ENCODE data around the gene TDRD3. TPM values are rescaled to one million over a fixed set of nuclear protein-coding genes. Genes with fewer than 3 reads are reported as not detected.

Gene TDRD3
- total RNA-seq, 1 donor from 2014 or later = 10.7 TPM

DNA sequence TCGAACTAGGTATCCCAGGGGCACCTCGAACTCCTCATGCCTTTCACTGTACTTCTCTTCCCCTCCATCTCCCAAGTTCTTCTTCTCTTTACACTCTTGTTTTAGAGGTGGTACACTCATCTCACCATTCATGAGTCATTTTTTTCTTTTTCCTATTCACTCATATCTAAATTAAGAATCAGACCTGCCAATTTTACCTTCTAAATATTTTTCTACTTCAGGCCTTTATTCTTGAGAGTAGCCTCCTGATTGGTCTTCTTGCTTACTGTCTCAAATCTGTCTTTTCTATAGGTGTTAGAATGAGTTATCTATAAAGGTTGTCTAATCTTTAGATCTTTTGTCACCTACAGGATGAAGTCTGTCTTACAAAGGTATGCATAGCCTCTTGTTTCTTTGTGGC lies 20.7 kb downstream of the TDRD3 start:
- no peak for TF ChIP-seq EZH2 (IDR thresholded peaks at IDR 0.05; ENCODE audit: insufficient read depth, low read length)
- H3K27me3 ChIP-seq (ENCODE audit: insufficient read depth, low read length) = no peaks in the 10 kb centered on the region
- H3K9ac ChIP-seq (ENCODE audit: low read length) = no peak overlapping the region
- no peak for DNase-seq (ENCODE audit: low read depth)
- no peak for FAIRE-seq
- no peak overlapping the region for H3K27ac ChIP-seq (ENCODE audit: low read depth, low read length)
- H3K4me1 ChIP-seq (ENCODE audit: insufficient read depth, low read length) = no peaks in the 10 kb centered on the region
- Mint-ChIP-seq H3K36me3 (ENCODE audit: low read depth, unreplicated experiment) (no peaks in the 10 kb centered on the region), H3K27ac (ENCODE audit: unreplicated experiment) (no peak overlapping the region), H3K9me3 (ENCODE audit: unreplicated experiment) (peaks cover 2% of the 10 kb centered on the region), H3K4me1 (ENCODE audit: low read depth, unreplicated experiment) (no peaks in the 10 kb centered on the region), H3K4me3 (ENCODE audit: unreplicated experiment) (no peak overlapping the region), H3K27me3 (ENCODE audit: low read depth, unreplicated experiment) (no peaks in the 10 kb centered on the region)
- H3K36me3 ChIP-seq (ENCODE audit: insufficient read depth, low read length) = no peaks in the 10 kb centered on the region
- H3K9me3 ChIP-seq (ENCODE audit: insufficient read depth, low read depth, low read length) = no peaks in the 10 kb centered on the region
- H4K20me1 ChIP-seq (ENCODE audit: insufficient read depth, low read length) = peaks cover 8% of the 10 kb centered on the region
- peaks cover 28% of the 10 kb centered on the region for H3K79me2 ChIP-seq (ENCODE audit: insufficient read depth, low read length)
- H3K4me2 ChIP-seq (ENCODE audit: low read length) = no peak overlapping the region
- H2AFZ ChIP-seq (ENCODE audit: low read depth, low read length) = no peak overlapping the region
- H3K4me3 ChIP-seq (ENCODE audit: insufficient read depth, low read depth, low read length) = no peak overlapping the region

DNA sequence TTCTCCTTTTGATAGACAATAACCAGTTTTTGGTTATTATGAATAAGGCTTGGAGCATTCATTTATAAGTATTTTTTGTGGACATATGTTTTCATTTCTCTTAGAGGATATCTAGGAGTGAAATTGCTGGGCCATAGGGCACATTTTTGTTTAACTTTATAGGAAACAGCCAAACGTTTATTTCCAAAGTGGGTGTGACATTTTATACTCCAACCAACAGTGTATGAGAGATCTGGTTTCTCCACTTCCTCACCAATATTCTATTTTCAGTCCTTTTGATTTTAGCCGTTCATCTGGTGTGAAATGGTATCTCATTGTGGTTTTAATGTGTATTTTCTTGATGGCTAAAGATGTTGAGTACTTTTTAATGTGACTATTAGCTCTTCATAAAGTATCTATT lies 21.9 kb downstream of the TDRD3 start:
- TF ChIP-seq EZH2 (IDR thresholded peaks at IDR 0.05; ENCODE audit: insufficient read depth, low read length) = no peak
- TF ChIP-seq, protein P1, sequence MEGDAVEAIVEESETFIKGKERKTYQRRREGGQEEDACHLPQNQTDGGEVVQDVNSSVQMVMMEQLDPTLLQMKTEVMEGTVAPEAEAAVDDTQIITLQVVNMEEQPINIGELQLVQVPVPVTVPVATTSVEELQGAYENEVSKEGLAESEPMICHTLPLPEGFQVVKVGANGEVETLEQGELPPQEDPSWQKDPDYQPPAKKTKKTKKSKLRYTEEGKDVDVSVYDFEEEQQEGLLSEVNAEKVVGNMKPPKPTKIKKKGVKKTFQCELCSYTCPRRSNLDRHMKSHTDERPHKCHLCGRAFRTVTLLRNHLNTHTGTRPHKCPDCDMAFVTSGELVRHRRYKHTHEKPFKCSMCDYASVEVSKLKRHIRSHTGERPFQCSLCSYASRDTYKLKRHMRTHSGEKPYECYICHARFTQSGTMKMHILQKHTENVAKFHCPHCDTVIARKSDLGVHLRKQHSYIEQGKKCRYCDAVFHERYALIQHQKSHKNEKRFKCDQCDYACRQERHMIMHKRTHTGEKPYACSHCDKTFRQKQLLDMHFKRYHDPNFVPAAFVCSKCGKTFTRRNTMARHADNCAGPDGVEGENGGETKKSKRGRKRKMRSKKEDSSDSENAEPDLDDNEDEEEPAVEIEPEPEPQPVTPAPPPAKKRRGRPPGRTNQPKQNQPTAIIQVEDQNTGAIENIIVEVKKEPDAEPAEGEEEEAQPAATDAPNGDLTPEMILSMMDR (IDR thresholded peaks at IDR 0.05; ENCODE audit: insufficient read depth, low read depth, low read length) = no peak
- Histone ChIP-seq H3K36me3 (ENCODE audit: insufficient read depth, low read length) (no peaks in the 10 kb centered on the region), H3K9ac (ENCODE audit: low read length) (no peak overlapping the region), H3K9me3 (ENCODE audit: insufficient read depth, low read depth, low read length) (no peaks in the 10 kb centered on the region), H3K79me2 (ENCODE audit: insufficient read depth, low read length) (peaks cover 16% of the 10 kb centered on the region), H2AFZ (ENCODE audit: low read depth, low read length) (no peak overlapping the region), H3K27ac (ENCODE audit: low read depth, low read length) (no peak overlapping the region), H3K4me3 (ENCODE audit: insufficient read depth, low read depth, low read length) (no peak overlapping the region), H3K27me3 (ENCODE audit: insufficient read depth, low read length) (no peaks in the 10 kb centered on the region), H4K20me1 (ENCODE audit: insufficient read depth, low read length) (peaks cover 8% of the 10 kb centered on the region), H3K4me2 (ENCODE audit: low read length) (no peak overlapping the region), H3K4me1 (ENCODE audit: insufficient read depth, low read length) (no peaks in the 10 kb centered on the region)
- Mint-ChIP-seq H3K4me1 (ENCODE audit: low read depth, unreplicated experiment) (no peaks in the 10 kb centered on the region), H3K4me3 (ENCODE audit: unreplicated experiment) (no peak overlapping the region), H3K36me3 (ENCODE audit: low read depth, unreplicated experiment) (no peaks in the 10 kb centered on the region), H3K9me3 (ENCODE audit: unreplicated experiment) (peaks cover 2% of the 10 kb centered on the region), H3K27me3 (ENCODE audit: low read depth, unreplicated experiment) (no peaks in the 10 kb centered on the region), H3K27ac (ENCODE audit: unreplicated experiment) (no peak overlapping the region)
- DNase-seq (ENCODE audit: low read depth) (no peak), FAIRE-seq (no peak)

DNA sequence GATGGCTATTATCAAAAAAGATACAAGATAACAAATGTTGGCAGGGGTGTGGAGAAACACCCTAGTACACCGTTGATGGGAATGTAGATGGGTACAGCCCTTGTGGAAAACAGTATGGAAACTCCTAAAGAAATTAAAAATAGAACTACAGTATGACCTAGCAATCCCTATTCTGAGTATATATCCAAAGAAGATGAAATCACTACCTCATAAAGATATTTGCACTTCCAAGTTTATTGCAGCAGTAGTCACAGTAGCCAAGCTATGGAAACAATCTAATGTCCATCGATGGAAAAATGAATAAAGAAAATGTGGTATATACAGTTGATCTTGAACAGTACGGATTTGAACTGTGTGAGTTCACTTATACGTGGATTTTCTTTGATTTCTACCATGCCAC lies 28.3 kb downstream of the TDRD3 start:
- Mint-ChIP-seq H3K27me3 (ENCODE audit: low read depth, unreplicated experiment) (no peaks in the 10 kb centered on the region), H3K36me3 (ENCODE audit: low read depth, unreplicated experiment) (no peaks in the 10 kb centered on the region), H3K9me3 (ENCODE audit: unreplicated experiment) (no peaks in the 10 kb centered on the region), H3K4me1 (ENCODE audit: low read depth, unreplicated experiment) (no peaks in the 10 kb centered on the region), H3K27ac (ENCODE audit: unreplicated experiment) (no peak overlapping the region), H3K4me3 (ENCODE audit: unreplicated experiment) (no peak overlapping the region)
- Histone ChIP-seq H3K27ac (ENCODE audit: low read depth, low read length) (no peak overlapping the region), H3K27me3 (ENCODE audit: insufficient read depth, low read length) (no peaks in the 10 kb centered on the region), H3K4me1 (ENCODE audit: insufficient read depth, low read length) (no peaks in the 10 kb centered on the region), H3K36me3 (ENCODE audit: insufficient read depth, low read length) (no peaks in the 10 kb centered on the region), H3K9ac (ENCODE audit: low read length) (no peak overlapping the region), H3K9me3 (ENCODE audit: insufficient read depth, low read depth, low read length) (no peaks in the 10 kb centered on the region), H3K4me2 (ENCODE audit: low read length) (no peak overlapping the region), H3K79me2 (ENCODE audit: insufficient read depth, low read length) (no peaks in the 10 kb centered on the region), H4K20me1 (ENCODE audit: insufficient read depth, low read length) (no peaks in the 10 kb centered on the region), H2AFZ (ENCODE audit: low read depth, low read length) (no peak overlapping the region), H3K4me3 (ENCODE audit: insufficient read depth, low read depth, low read length) (no peak overlapping the region)
- FAIRE-seq (no peak), DNase-seq (ENCODE audit: low read depth) (no peak)
- TF ChIP-seq, protein P1 (IDR thresholded peaks at IDR 0.05; ENCODE audit: insufficient read depth, low read depth, low read length) = no peak
- no peak for TF ChIP-seq EZH2 (IDR thresholded peaks at IDR 0.05; ENCODE audit: insufficient read depth, low read length)
